ENCODE measurements around the gene RAF1.
"Not testable (repeated sequence)": the region's sequence is repeated elsewhere in the genome, so short reads cannot be mapped to it uniquely, and the experiment has no call there.

The RAF1 gene

DNA sequence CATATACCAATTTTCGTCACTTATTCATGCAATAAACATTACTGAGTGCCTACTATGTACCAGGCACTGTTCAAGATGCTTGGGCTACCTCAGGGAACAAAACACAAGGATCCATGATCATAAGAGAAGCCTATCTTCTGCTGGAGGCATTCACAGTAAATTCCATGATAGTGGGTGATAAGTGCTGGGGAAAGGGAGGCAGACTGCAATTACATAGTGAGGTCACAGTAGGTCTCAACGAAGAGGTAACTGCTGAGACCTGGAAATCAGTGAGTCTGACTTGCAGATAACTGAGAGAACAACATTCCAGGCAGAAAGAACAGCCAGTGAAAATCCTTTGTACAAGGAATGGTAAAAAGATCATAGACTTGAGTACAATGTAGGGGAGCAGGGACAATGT, 33.6 kb downstream of the RAF1 start:
- DNase-seq (ENCODE audit: low spot score) = no peak
- TF ChIP-seq, protein P1, sequence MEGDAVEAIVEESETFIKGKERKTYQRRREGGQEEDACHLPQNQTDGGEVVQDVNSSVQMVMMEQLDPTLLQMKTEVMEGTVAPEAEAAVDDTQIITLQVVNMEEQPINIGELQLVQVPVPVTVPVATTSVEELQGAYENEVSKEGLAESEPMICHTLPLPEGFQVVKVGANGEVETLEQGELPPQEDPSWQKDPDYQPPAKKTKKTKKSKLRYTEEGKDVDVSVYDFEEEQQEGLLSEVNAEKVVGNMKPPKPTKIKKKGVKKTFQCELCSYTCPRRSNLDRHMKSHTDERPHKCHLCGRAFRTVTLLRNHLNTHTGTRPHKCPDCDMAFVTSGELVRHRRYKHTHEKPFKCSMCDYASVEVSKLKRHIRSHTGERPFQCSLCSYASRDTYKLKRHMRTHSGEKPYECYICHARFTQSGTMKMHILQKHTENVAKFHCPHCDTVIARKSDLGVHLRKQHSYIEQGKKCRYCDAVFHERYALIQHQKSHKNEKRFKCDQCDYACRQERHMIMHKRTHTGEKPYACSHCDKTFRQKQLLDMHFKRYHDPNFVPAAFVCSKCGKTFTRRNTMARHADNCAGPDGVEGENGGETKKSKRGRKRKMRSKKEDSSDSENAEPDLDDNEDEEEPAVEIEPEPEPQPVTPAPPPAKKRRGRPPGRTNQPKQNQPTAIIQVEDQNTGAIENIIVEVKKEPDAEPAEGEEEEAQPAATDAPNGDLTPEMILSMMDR (IDR thresholded peaks at IDR 0.05; ENCODE audit: extremely low read depth, missing control alignments) = no peak

DNA sequence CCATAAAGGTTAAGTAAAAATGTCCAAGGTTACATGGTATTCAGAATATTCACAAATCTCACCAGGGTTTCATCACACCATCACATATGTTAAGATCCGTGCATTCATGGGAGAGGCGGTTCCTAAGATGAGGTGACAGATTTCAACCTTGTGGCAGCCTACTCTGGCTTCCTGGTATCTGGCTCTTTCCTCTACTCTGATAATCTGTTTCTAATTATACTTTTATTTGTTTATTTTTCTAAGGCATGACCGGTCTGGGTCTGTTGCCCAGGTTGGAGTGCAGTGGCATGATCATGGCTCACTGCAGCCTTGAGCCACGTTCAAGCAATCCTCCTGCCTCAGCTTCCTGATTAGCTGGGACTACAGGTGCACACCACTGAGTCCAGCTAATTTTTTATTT, 34.4 kb downstream of the RAF1 start:
- TF ChIP-seq, protein P1 (IDR thresholded peaks at IDR 0.05; ENCODE audit: extremely low read depth, missing control alignments) = no peak
- no peak for DNase-seq (ENCODE audit: low spot score)

DNA sequence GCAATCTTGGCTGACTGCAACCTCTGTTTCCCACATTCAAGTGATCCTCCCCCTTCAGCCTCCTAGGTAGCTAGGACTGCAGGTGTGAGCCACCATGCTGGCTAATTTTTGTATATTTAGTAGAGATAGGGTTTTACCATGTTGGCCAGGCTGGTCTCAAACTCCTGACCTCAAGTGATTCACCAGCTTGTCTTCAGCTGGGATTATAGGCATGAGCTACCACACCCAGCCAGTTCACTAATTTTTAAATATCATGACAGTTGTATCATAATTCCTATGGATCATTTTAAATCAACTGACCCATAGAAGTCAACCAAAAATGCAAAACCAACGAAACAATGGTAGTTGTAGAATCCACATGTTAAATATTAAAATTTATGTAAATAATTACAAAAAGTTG, 35.1 kb downstream of the RAF1 start:
- no peak for DNase-seq (ENCODE audit: low spot score)
- TF ChIP-seq, protein P1 (IDR thresholded peaks at IDR 0.05; ENCODE audit: extremely low read depth, missing control alignments) = no peak

DNA sequence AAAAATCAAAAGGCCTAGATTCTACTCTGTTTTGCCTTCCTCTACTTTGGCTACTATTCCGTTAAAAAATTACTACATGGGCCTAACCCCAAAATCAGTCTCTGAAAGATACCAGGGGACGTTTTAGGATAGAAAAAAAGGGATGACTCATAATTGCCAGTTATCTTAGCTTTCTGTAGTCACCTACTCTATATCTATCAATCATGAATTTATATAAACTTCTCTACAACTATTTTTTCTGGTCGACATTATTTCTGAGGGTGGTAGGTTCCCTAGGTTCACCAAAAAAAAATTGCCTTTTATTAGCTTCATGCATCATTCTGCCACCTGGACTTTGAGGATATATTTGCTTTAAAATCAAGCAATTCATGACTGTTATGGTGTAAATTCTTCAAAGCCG, 36.5 kb downstream of the RAF1 start:
- no peak for DNase-seq (ENCODE audit: low spot score)
- TF ChIP-seq, protein P1 (IDR thresholded peaks at IDR 0.05; ENCODE audit: extremely low read depth, missing control alignments) = no peak

DNA sequence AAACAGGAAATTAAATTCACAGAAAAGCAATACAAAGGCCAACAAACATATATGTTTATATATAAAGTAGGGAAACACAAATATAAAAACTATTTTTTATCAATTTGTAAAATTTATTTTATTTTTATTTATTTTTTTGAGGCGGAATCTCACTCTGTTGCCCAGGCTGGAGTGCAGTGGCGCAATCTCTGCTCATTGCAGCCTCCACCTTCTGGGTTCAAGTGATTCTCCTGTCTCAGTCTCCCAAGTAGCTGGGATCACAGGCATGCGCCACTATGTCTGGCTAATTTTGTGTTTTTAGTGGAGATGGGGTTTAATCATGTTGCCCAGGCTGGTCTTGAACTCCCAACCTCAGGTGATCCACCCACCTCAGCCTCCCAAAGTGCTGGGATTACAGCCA, 39.0 kb downstream of the RAF1 start:
- DNase-seq (ENCODE audit: low spot score) = not testable (repeated sequence)

DNA sequence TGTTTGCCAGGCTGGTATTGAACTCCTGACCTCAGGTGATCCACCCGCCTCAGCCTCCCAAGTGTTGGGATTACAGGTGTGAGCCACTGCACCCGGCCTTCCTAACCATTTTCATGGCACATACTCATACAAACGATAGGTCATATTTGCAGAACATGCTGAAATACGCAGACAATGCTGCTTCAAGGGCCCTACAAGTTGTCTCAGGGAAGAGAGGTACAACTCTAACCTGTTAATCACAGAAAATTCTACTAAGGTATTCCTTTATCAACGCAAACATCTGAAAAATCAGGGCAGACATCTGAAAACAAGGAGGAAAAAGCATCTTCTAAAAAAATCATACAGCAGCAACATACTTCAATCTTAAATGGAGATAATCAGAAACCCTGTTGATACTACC, 39.9 kb downstream of the RAF1 start:
- TF ChIP-seq, protein P1 (IDR thresholded peaks at IDR 0.05; ENCODE audit: extremely low read depth, missing control alignments) = no peak
- DNase-seq (ENCODE audit: low spot score) = no peak

DNA sequence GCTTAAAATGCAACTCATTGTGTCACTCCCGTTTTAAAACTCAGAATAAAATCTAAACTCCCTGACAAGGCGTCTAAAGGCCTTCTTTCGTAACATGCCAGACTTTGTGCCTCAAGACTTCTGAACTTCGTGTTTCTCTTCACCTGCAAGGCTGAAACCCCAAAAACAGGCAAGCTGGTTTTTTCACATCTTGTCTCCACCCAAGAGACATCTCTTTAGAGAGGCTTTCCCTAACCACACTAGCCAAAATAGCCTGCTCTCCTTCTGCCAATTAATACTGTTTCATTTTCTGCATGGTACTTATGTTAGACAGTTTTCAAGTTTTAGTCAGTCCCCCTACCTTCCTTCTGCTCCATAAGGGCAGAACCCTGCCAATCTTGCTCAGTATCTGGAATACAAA, 41.6 kb downstream of the RAF1 start:
- no peak for DNase-seq (ENCODE audit: low spot score)
- TF ChIP-seq, protein P1 (IDR thresholded peaks at IDR 0.05; ENCODE audit: extremely low read depth, missing control alignments) = no peak

DNA sequence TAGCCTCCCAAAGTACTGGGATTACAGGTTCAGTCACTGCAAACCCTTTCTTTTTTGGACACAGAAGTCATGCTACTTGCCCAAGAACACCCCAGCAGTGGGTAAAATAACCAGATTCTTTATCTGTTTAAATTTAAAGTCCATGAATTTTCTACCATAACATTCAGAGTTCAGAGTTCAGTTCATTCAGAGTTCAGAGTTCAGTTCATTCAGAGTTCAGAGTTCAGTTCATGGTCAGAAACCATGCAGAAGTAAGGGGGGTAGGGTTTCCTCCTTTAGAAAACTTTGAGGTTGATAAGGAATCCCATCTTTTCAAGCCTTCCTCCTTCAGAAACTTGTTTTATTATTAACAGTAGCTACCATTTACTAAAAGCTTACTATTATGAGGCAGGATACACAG, 43.2 kb downstream of the RAF1 start:
- TF ChIP-seq, protein P1 (IDR thresholded peaks at IDR 0.05; ENCODE audit: extremely low read depth, missing control alignments) = no peak
- no peak for DNase-seq (ENCODE audit: low spot score)

All from GM20000 (cell line).